ENCODE measurements around the gene ACSS2. TPM values are rescaled to one million over a fixed set of nuclear protein-coding genes. Genes with fewer than 3 reads are reported as not detected.

ACSS2 gene
- total RNA-seq, 1 donor from 2014 or later, result 29.7 TPM

- Histone ChIP-seq H3K4me3 (ENCODE audit: low read depth, low read length) (no peak overlapping the region), H3K36me3 (ENCODE audit: control insufficient read depth, insufficient read depth, low read length) (peaks cover 26% of the 10 kb centered on the region), H3K27me3 (ENCODE audit: control insufficient read depth, insufficient read depth, low read length) (no peaks in the 10 kb centered on the region)
- FAIRE-seq (no peak), DNase-seq (ENCODE audit: low read depth) (no peak)
- TF ChIP-seq CTCF (IDR thresholded peaks at IDR 0.05; ENCODE audit: insufficient read depth, low read length, severe bottlenecking), result no peak
These were observed 65.9 kb downstream of the ACSS2 start for GRCh38 chr20:34942301-34942700.

- Histone ChIP-seq H3K4me3 (ENCODE audit: low read depth, low read length) (no peak overlapping the region), H3K36me3 (ENCODE audit: control insufficient read depth, insufficient read depth, low read length) (peaks cover 19% of the 10 kb centered on the region), H3K27me3 (ENCODE audit: control insufficient read depth, insufficient read depth, low read length) (no peaks in the 10 kb centered on the region)
- DNase-seq (ENCODE audit: low read depth) (peak; percentile 96), FAIRE-seq (no peak)
- no peak for TF ChIP-seq CTCF (IDR thresholded peaks at IDR 0.05; ENCODE audit: insufficient read depth, low read length, severe bottlenecking)
These were observed 67.6 kb downstream of the ACSS2 start for GRCh38 chr20:34943808-34944567.

- FAIRE-seq (no peak), DNase-seq (ENCODE audit: low read depth) (peak; percentile 49)
- Histone ChIP-seq H3K4me3 (ENCODE audit: low read depth, low read length) (no peak overlapping the region), H3K36me3 (ENCODE audit: control insufficient read depth, insufficient read depth, low read length) (peaks cover 18% of the 10 kb centered on the region), H3K27me3 (ENCODE audit: control insufficient read depth, insufficient read depth, low read length) (no peaks in the 10 kb centered on the region)
- TF ChIP-seq CTCF (IDR thresholded peaks at IDR 0.05; ENCODE audit: insufficient read depth, low read length, severe bottlenecking), result no peak
These were observed 69.1 kb downstream of the ACSS2 start for GRCh38 chr20:34945315-34946077.

GRCh38 chr20:34946661-34947060 is 70.2 kb downstream of the ACSS2 start:
- Histone ChIP-seq H3K27me3 (ENCODE audit: control insufficient read depth, insufficient read depth, low read length) (no peaks in the 10 kb centered on the region), H3K4me3 (ENCODE audit: low read depth, low read length) (no peak overlapping the region), H3K36me3 (ENCODE audit: control insufficient read depth, insufficient read depth, low read length) (peaks cover 16% of the 10 kb centered on the region)
- DNase-seq (ENCODE audit: low read depth), result no peak
- FAIRE-seq, result no peak
- no peak for TF ChIP-seq CTCF (IDR thresholded peaks at IDR 0.05; ENCODE audit: insufficient read depth, low read length, severe bottlenecking)

GRCh38 chr20:34947336-34947735 is 70.9 kb downstream of the ACSS2 start:
- DNase-seq (ENCODE audit: low read depth), result no peak
- H3K27me3 ChIP-seq (ENCODE audit: control insufficient read depth, insufficient read depth, low read length), result no peaks in the 10 kb centered on the region
- TF ChIP-seq CTCF (IDR thresholded peaks at IDR 0.05; ENCODE audit: insufficient read depth, low read length, severe bottlenecking), result no peak
- no peak for FAIRE-seq
- H3K36me3 ChIP-seq (ENCODE audit: control insufficient read depth, insufficient read depth, low read length), result peaks cover 13% of the 10 kb centered on the region
- H3K4me3 ChIP-seq (ENCODE audit: low read depth, low read length), result no peak overlapping the region

All from bronchial epithelial cell (primary cell).